Measurements from ENCODE around the gene HIGD2B.
"Not testable (repeated sequence)": the region's sequence is repeated elsewhere in the genome, so short reads cannot be mapped to it uniquely, and the experiment has no call there.

The HIGD2B gene

DNA sequence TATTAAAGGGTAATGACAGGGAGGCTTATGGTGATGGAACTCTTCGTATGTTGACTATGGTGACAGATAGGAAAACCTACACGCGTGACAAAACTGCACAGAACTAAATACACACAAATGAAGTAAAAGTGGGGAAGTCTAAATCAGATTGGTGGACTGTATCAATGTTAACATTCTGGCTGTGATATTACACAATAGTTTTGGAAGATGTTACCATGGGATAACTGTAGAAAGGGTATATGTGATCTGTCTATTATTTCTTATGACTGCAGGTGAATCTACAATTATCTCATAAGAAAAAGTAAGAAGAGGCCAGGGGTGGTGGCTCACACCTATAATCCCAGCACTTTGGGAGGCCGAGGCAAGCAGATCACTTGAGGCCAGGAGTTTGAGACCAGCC lies 9.1 kb downstream of the HIGD2B start:
- no peak for DNase-seq (ENCODE audit: low read depth in 2 of 2)

DNA sequence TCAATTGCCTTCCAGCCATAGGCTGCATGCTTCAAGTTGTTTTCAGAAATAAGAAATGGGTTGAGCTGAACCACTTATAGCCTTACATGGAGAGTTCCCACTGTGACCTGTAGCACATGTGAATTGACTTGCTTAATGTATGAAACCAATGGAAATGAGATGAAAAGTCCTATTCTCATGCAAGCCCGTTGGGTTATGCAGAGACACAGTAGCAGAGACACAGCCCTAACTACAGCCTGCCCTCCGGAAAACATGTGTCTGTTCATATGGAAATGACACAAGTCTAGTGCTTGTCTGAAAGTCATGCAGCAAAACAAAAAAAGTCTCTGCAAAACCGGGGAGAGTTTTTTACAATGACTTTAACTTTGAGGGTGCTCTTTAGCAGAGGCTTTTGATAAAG lies 14.5 kb downstream of the HIGD2B start:
- DNase-seq (ENCODE audit: low read depth in 2 of 2), result no peak

DNA sequence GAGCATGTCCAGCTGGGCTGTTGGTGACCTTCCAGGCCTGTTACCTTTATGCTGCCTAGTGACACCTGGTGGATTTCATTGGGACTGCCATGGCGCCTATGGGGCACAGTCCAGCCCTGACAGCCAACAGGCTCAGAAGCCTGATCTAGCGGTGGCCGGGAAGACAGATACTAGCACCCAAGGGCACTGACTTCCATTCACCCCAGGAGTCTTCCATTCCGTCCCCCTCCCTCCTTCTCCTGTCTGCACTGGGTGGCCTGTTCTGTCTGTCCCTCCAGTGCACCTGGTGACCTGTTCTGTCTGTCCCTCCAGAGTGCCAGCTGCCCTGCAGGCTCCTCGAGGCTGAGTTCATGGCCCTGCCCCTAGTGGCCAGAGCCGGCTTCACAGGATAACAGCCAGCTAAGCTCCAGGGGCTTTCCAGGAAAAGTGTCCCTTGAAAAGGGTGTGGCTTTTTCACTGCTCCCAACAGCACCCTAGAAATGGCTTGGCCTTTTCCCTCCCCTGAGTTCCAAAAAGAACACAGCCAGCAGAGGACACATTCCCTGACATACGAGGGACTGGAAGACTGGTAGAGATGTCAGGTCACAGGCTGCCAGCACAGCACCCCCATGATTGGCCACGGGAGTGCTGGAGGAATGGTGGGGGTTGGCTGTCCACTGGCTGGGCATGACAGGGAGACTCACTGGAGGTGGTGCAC lies 15.2 kb downstream of the HIGD2B start:
- DNase-seq (ENCODE audit: low read depth in 2 of 2), result peak; percentile 32 to 73

DNA sequence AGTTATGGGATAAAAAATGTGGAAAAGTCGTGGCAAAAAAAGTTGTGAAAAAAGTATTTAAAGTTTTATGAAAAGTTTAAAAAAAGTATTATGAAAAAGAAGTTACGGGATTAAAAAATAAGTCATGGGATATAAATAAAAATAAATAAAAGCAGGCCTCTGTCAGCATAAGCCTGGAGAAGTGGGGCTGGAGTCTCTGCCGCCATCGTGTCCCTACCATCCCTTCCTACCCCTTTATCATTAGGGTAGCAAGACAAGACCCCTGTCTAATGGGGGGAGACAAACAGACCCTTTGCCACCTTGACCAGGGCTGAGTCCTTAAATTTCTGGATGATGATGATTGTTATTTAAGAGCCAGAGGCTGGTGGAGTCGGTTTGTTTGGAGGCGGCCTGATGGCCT lies 16.2 kb downstream of the HIGD2B start:
- not testable (repeated sequence) for DNase-seq (ENCODE audit: low read depth in 2 of 2)

DNA sequence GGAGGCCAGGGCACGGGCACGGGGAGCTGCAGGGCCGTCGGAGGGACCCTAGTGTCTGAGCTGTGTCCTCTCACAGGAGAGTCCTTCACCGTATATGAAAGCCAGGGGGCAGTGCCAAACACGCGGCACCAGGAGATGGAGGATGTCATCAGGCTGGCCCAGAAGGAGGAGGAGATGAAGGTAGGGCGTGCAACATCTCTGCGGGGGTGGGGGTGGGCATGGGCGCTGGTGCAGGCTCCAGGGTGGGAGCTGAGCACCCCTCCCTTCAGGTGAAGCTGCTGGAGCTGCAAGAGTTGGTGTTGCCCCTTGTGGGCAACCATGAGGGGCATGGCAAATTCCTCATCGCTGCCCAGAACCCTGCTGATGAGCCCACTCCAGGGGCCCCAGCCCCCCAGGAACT lies 20.3 kb downstream of the HIGD2B start:
- not testable (repeated sequence) for DNase-seq (ENCODE audit: low read depth in 2 of 2)

DNA sequence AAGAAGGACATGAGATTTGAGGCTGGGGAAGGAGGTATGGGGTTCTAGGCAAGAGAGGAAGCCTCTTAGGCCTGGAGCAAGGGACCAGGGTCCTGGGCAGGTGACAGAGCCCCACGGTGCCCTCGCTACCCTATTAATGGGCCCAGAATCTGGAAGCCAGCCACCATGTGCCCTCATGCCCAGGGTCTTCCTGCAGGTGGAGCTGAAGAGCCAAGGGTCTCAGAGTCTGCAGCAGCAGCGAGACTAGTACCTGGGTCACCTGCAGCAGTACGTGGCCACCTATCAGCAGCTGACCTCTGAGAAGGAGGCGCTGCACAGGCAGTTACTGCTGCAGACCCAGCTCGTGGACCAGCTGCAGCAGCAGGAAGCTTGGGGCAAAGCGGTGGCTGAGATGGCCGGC lies 22.1 kb downstream of the HIGD2B start:
- DNase-seq (ENCODE audit: low read depth in 2 of 2), result not testable (repeated sequence)

DNA sequence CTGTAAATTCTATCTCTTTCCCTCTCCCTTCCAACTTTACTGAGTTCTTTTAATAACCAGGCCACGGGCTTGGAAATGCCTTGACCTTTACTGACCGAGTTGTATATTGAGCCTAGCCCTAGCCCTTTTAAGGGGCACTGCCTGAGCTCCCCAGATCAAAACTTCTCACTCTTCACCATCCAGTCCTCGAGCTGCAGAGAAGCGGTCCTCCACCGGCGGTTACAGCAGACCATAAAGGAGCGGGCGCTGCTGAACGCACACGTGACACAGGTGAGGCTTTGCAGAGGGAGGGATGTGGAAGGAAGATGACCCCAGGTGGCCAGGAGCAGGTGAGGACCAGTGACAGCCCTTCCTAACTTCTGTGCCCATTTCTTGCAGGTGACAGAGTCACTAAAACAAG lies 24.9 kb downstream of the HIGD2B start:
- not testable (repeated sequence) for DNase-seq (ENCODE audit: low read depth in 2 of 2)

DNA sequence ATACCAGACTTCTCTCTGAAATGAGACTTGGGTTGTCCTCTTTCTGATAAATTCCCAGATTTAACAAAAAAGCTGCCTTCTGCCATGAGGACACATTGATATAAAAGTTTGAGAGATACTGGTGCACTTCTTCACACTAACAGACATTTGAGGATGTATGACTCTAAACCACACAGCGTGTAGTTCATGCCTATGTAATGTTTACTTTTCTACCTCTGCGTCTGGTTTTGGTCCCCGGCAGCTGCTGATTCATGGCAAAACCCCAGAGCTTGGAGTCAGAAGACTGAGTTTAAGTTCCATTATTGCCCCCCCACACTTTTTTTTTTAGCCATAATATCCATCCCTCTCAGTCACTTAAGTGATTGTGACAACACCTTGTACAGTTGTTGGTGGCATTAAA lies 30.0 kb downstream of the HIGD2B start:
- not testable (repeated sequence) for DNase-seq (ENCODE audit: low read depth in 2 of 2)

DNA sequence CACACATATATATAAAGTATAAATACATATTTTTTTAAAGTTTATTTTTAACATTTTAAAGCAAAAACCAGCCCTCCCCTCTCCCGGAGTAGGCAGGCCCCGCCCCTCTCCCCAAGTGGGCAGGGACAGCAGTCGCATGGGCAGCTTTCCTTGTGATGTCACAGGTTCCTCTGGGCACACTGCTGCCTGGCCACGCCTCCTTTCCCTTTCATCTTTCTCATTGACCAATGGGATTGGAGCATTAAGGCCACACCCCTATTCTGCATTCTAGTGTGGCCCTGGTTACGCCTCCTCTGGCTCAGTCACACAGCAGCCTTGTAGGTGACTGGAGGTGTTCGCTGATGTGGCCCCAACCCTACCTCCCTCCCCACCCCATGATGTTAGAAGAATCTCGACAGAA lies 31.6 kb downstream of the HIGD2B start, which contains the start of gene GOLGA6B:
TSS of gene GOLGA6B (plus strand) at position 301 of the 400 bp plus-strand sequence. CDS start at position 342, 41 bp downstream.
- DNase-seq (ENCODE audit: low read depth in 2 of 2), result not testable (repeated sequence)

DNA sequence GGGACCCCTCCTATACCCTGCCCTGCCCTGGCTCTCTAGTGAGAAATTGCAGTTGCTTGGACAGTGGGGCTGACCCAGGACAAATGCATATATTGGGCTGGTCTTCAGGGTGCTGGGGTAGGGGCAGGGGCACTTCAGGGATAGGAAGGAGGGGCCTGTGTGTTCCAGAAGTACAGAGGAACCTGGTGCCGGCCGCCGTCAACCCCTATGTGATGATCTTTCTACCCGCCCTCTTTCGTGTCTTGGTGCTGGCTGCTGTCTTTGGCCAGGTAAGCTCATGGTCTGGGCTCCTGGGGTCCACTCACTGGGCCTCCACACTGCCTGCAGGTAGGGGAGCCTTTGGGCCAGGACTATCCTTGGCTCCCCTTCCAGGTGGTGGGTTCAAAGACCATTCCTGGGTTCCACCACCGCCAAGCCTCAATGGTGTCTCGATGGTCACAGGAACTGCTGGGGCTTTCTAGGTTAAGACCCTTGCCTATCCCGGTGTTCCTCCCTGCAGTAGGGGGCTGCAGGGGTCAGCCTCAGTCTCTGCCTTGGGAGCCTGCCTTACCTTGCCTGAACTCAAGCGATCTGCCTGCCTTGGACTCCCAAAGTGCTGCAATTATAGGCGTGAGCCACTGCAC lies 37.2 kb downstream of the HIGD2B start:
- not testable (repeated sequence) for DNase-seq (ENCODE audit: low read depth in 2 of 2)

DNA sequence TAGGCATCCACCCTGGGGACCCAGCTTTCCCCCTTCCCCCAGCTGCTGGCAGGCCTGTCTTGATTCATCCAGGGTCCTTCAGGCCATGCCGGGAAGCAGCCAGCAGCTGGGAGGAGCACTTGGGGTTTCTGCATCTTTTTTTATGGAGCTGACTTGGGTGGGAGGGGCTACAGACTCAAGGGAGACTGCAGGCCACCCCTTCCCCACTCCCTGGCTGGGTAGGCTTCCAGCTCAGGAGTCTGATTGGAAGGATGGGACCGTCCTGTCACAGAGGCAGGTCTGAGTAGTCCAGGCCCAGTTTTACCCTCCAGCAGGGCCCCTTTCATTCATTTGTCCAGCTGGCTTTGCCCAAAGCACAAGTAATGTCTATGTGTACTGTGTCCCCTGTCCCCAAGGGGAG lies 43.7 kb downstream of the HIGD2B start:
- not testable (repeated sequence) for DNase-seq (ENCODE audit: low read depth in 2 of 2)

DNA sequence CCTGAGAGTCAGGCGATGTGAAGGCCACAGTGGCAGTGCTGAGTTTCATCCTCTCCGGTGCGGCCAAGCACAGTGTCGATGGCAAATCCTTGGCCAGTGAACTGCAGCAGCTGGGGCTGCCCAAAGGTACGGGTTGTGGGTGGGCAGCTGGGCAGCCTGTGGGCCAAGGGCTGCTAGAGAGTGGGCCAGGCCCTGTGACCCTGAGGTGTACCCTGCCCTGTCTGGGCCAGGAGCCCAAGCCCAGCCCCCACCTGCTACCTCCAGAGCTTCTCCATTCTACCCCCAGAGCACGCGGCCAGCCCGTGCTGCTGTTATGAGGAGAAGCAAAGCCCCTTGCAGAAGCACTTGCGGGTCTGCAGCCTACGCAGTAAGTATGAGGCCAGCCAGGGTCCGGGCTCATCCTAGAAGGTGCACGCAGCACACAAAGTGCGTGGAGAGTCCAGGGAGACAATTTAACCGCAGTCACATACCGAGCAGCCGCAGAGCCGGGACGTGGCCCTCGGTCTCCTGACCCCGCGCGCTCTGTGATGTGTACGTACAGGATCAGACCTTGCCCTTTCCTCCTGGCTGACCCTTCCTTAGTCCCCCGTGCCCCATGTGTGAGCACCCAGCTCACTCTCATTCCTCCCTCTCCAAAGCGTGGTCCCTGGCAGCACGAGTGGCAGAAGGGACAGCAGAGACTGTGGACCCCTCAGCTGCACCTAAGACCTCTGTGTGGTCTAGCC lies 46.1 kb downstream of the HIGD2B start:
- DNase-seq (ENCODE audit: low read depth in 2 of 2), result not testable (repeated sequence)

DNA sequence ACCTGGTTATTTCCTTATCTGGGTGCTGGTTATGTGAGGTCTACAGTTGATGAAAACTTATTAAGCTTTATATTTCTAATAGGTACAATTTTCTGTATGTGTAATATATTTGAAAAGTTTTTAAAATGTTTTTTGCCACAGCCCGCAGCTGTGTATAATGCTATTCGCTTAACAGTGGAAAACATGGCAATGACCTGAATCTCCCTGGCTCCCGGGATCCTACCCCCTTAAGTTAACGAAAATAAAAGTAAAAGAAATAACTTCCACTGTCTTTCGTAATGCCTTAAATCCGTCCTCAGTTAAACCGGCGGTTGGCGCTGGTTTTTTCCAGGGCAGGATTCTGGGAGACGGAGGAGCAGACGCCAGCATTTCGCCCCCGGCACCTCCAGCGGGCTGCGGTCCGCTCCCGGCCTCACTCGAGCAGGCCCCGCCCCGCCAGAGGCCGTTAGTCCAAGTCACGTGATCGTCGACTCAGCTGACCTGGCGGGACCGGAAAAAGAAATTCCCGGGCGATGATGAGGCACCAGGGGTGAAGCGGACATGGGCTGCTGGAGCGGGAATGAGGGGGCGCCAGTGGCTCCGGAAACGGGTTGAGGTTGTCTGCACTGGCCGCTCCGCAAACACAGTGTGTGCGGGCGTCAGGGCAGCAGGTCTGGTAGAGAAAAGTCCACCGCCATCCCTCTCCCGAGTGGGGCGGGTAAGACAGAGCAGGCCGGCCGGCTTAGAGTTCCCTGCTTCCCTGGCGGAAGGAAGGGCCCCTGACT lies 49.3 kb downstream of the HIGD2B start:
- DNase-seq (ENCODE audit: low read depth in 2 of 2), result peak; percentile 43 to 58

DNA sequence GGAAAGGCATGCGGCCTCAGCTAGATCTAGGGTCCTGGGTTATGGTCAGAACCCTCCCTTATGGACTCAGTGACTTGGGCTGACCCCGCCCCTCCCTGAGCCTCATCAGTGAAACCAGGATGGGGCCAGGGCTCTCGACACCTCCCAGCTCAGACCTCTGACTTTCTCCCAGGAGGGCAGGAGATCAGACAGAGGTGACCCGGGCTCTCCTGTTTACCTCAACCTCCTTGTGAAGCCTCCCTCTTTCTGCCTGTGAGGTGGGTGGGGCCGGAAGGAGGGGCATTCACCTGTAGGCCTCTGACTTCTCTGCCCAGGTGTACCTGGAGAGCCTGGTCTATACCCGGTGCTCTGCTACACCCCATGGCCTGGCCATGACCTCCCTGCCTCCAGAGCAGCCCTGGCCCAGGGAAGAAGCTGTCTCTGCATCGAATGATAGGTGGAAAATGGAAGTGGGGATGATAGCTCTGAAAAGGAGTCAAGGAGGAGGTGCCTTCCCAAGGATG lies 56.9 kb downstream of the HIGD2B start:
- DNase-seq (ENCODE audit: low read depth in 2 of 2), result not testable (repeated sequence)

DNA sequence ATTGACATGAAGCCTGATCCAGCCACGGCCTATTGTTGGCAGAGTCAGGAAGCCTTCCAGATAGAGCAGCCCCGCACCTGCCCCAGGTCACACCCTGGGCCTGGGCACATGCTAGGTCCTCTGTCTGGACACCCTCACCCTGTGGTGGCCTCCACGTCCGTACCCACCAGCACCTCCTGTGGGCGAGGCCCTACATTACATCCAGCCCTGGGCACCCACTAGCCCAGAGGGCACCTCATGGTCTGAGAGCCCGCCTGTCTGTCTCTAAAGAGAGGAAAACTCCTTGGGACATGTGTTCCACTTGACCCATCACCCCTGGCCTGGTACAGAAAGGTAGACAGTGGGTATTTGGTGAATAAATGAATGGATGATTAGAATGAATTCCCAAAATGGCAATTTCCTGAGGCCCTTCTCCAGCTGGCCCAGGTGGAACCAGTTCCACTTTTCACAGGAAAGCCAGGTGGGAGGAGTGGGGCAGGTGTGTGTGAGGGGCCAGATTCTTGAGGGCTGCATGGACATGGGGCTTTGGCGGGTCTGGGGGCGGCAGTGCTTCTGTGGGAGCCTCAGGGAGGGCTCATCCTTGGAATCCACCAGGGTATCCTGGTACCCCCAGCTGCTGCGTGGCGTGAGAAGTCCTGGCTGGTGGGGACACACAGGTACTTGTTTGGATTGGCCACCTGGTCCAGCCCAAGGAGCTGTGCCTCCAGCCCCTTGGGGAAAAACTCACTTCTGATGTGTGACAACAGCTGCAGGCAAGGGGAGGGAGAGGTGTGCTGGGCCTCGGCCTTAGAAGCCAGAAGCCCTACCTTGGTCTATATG lies 57.5 kb downstream of the HIGD2B start:
- DNase-seq (ENCODE audit: low read depth in 2 of 2), result not testable (repeated sequence)

DNA sequence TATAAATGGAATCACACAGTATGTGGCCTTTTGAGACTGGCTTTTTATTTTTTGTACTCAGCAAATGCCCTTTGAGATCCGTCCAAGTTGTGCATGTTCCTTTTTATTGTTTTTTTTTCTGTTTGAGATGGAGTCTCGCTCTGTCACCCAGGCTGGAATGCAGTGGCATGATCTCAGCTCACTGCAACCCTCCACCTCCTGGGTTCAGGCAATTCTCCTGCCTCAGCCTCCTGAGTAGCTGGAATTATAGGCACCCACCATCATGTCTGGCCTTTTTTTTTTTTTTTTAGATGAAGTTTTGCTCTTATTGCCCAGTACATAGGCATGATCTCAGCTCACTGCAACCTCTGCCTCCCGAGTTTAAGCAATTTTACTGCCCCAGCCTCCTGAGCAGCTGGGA lies 59.8 kb downstream of the HIGD2B start:
- not testable (repeated sequence) for DNase-seq (ENCODE audit: low read depth in 2 of 2)
